ENCODE measurements around the gene PSEN2.
"Not testable (repeated sequence)": the region's sequence is repeated elsewhere in the genome, so short reads cannot be mapped to it uniquely, and the experiment has no call there.

Gene PSEN2

GRCh38 chr1:226920446-226920894, 50.1 kb downstream of the PSEN2 start:
- DNase-seq = no peak

DNA sequence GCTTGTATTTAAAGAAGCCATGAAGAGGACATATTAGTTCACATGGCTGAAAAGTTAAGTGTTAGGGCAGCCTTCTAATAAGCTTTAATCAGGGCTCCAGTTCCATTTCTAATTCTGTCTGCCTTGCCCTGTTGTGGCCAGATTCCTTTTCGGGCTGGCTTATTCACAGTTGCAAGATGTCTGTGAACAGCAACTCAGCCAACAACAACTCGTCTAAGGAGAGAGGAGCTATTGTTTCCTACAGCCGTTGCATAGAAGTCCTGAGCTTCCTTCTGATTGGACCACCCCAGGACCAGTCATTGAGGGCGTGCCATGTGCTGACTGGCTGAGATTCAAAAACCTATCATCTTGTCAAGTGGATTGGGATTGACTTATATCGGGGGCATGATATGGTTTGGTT, 51.1 kb downstream of the PSEN2 start:
- no peak for DNase-seq

- not testable (repeated sequence) for DNase-seq
These were observed 59.1 kb downstream of the PSEN2 start for GRCh38 chr1:226929260-226930111.

DNA sequence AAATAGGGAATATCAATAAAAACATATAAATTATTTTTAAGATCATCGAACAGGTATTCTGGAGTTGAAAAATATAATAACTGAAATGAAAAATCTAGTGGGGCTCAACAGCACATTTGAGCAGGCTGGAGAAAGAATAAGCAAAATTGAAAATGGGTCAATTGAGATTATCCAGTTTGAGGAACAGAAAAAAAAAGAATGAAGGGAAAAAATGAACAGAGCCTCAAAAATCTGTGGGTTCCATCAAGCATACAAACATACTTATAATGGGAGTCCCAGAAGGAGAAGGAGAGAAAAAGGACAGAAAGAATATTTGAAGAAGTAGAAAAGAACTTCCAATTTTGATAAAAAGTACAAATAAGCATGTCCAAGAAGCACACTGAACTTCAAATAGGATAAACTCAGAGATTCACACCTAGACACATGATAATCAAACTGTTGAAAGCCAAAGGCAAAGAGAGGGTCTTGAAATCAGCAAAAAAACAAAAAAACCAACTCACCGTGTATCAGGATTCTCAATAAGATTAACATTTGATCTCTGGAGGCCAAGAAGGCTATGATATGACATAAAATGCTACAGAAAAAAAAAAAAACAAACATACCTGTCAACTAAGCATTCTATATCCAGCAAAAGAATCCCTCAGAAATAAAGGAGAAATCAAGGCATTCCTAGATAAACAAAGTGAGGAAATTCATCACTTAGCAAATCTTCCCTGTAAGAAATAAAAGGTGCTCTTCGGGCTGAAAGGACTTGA, 64.2 kb downstream of the PSEN2 start:
- no peak for DNase-seq

DNA sequence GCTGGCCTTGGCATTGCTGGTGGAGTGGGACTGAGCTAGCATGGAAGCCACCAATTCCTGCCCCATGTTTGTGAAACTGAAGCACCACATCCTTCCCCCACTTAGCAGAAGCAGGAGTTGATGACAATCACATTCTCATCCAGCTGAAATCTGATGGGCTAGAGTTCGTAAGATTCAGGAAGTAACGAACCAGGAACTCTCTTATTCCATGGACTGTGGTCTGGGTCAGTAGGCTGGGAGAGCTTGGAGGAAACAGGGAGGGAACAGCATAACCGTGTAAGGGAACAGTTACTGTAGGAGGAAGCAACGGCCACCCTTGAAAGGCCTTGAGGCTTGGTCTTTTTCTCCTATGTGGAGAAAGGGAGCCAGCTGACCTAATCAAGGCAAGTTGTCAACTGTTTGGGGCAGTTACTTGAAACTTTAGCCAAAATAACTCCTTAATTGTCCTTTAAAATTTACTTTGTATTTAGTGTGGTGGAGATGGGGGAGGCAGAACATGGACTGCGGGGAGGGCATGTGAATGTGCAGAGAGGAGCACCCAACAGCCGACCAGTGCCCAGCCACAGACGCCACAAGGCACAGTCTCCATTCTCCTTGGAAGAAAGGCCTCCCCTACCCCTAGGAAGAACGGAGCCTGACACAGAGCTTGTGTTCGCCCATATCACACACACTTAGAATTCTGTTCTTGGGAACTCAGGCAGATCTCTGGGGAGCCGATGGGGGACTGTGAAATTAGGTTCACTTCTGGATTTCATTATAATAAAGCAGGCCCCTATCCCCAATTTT, 67.7 kb downstream of the PSEN2 start:
- DNase-seq = no peak

- peak in 1 of 2 experiments; percentile 42 for DNase-seq
These were observed 68.6 kb downstream of the PSEN2 start for GRCh38 chr1:226938903-226939437.

DNA sequence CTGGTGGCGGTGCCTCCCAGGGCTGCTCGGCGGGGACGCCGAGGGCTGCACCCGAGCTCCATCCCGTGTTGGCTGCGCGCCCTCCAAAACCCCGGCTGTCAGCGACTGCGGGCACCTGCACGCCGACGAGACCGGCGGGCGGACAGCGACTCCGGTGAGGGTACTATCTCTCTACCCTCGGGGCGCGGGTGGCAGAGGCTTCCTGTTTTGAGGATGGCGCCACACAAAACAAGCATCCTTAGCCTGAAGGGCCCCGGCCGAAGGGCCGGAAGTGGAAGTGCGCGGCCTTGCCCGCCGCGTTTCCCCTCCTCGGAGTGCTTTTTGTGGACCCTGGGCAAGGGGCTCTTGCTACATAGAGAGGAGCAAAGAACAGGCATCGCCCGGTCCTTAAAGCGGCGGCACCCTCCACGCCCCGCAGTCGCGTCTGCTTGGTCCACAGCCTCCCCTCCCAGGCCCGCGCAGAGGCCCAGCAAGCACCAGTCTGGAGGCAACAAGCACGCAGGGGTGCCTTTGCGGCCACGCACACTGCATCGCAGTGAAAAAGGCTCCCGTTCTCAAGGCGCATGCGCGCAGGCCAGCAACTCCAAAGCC, 69.1 kb downstream of the PSEN2 start:
- DNase-seq = peak; percentile 93 to 95

DNA sequence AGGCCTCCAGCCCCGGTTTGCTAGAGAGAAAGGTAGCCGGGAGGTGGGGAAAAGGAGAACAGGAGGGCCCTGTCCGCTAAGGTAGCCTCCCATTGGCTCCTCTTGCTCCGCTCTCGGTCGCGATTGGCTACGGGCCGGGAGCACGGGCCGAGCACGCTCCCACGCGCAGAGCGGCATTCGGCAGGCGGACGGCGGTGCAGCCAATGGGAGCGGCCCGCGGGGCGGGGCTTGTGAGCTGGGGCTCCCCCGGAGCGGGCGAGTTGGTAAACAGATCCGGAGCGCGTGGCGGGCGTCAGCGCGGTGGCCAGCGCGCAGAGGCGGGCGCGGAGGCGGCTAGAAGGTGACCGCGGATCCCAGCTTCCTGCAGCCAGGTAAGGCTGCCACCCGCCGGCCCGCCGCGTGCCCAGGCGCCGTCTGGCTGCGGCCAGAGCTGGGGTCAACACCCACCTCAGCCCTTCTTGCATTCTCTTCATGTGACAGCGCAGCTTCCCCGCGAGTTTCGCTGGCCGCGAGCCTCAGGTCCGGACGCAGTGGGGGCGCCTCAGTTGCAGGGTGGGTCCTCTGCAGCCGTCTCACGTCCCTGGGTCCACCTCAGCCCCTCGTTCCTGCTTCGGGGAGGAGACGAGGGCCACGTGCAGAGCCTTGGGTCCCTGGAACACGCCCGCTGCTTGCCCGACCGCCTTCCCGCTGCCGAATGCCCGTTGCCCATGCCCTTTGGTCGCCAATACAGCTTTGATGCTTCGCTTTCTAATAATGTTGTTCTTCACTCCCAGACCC, 69.8 kb downstream of the PSEN2 start, which contains the start of gene COQ8A:
TSS of gene COQ8A (plus strand) at position 266 of the 777 bp plus-strand sequence. CDS start 21,092 bp downstream, outside the sequence.
- peak; percentile 100 for DNase-seq

DNA sequence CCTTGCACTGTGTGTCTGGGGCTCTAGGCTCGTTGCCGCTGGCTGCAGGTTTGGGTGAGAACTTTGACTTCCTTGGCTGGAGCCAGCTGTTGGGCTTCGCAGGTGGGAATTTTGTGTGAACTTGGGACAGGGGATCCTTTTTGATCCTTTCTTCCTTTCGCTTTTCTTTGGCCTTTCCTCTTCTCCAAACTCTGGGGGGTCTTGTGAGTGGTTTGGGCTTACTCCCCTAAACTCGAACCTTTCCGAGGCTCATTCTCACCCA, 70.3 kb downstream of the PSEN2 start:
- peak in 1 of 2 experiments; percentile 56 for DNase-seq

DNA sequence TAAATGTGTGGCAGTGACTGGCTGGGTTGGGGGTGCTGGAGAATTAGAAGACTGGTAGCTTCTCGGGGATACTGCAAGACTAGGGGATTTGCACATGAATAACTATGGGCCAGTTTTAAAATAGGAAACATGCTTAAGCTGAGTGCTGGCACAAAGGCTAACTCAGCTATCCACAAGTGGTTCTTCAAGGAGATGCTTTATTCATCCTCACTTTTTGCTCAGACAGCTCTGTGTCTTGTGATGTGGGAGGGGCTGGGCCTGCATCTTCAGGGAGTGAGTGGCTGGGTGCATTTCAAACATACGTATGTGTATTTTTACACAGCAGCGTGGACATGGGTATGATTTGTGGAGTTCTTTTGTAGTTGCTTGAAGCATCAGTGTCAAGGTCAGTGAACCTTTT, 72.0 kb downstream of the PSEN2 start:
- DNase-seq = no peak

DNA sequence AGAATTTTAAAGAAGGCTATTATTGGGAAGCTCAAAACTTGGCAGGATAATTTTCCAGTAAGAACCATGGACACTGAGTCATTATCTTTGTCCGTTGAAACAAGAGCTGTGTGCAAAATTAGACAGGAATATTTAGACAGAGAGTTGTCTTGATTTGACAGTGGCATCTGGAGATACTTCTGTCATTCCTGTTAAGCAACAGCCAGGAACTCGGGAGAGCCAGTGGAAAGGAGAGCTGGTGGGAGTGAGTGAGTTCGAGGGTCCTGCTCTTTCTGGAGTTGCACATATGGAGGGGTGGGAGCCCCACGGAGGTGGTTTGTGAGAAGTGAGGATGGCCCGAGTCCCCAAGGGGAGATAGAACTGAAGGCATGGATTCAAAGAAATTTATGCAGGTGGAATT, 72.7 kb downstream of the PSEN2 start:
- no peak for DNase-seq

GRCh38 chr1:226943927-226944326, 73.5 kb downstream of the PSEN2 start:
- no peak for DNase-seq

DNA sequence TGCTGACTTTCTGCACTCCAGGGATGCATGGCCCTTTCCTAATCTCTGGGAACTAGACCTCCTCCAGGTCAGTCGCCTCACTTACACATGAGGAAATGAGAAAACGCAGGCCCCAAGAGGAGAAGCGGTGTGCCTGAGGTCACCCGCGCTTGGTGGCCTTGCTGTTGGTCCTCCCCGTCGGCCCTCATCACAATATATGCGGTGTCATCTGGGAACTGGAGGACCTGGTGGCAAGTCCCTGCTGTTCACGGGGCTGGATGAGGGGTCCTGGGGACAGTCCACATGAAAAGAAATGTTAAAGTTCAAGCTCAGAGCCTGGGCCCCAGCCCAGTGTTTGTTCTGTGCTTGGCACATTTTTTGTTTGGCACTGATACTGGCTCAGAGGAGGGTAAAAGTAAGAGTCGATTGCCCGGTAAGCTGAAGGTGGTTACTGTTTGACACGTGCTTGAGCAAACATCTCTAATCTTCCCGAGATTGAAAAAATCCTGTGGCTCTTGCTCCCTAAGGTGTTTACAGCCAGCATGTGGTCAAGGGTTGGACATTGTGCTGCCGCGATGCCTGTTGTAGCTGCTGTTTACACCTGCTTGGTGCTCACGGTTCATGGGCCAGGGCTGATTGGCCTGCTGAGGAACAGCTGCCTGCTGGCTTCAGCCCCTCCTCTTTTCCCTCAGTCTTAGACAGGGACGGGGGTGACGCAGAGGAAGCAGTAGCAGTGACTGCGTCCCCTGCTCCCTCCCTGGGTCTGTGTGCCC, 74.9 kb downstream of the PSEN2 start:
- DNase-seq = peak; percentile 89 to 95
